Measurements from ENCODE around the gene ERBIN. TPM values are rescaled to one million over a fixed set of nuclear protein-coding genes. Genes with fewer than 3 reads are reported as not detected.

Gene ERBIN
- total and polyA plus RNA-seq, 10 of the 15 experiments (the other 5 are each of a cell fraction or from before 2014, with no cell fraction given), result 9.5 to 91.1 (median 49.4) TPM

DNA sequence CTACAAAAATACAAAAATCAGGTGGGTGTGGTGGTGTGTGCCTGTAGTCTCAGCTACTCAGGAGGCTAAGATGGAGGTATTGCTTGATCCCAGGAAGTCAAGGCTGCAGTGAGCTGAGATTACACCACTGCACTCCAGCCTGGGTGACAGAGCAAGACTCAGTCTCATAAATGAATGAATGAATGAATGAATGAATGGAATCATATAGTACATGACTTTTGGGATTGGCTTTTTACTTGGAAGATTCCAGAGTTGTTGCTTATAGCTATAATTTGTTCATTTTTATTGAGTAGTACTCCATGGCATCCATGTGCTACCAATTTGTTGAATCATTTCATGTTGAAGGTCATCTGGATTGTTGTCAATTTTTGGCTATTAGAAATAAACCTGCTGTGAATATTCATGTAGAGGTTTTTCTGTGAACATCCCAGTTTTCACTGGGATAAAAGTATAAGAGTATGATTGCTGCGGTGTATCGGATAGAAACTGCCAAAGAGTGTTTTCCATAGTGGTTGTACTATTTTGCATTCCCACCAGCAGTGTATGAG lies 19.9 kb downstream of the ERBIN start:
- no peaks in the 10 kb centered on the region; the same call in 1 of the 3 replicates for H3K9me3 ChIP-seq (replicated peaks; ENCODE audit: control insufficient read depth, insufficient read depth, low read length)
- WGBS (ENCODE audit: insufficient coverage, insufficient replicate concordance, low lambda C conversion rate, missing lambda C conversion rate), result 94% methylated on average over 2 of the region's 2 CpGs
- no peaks in the 10 kb centered on the region for H3K4me1 ChIP-seq (ENCODE audit: control insufficient read depth, insufficient read depth, low read length)
- H3K4me2 ChIP-seq (ENCODE audit: control insufficient read depth, insufficient read depth), result no peak overlapping the region
- TF ChIP-seq, protein P1, sequence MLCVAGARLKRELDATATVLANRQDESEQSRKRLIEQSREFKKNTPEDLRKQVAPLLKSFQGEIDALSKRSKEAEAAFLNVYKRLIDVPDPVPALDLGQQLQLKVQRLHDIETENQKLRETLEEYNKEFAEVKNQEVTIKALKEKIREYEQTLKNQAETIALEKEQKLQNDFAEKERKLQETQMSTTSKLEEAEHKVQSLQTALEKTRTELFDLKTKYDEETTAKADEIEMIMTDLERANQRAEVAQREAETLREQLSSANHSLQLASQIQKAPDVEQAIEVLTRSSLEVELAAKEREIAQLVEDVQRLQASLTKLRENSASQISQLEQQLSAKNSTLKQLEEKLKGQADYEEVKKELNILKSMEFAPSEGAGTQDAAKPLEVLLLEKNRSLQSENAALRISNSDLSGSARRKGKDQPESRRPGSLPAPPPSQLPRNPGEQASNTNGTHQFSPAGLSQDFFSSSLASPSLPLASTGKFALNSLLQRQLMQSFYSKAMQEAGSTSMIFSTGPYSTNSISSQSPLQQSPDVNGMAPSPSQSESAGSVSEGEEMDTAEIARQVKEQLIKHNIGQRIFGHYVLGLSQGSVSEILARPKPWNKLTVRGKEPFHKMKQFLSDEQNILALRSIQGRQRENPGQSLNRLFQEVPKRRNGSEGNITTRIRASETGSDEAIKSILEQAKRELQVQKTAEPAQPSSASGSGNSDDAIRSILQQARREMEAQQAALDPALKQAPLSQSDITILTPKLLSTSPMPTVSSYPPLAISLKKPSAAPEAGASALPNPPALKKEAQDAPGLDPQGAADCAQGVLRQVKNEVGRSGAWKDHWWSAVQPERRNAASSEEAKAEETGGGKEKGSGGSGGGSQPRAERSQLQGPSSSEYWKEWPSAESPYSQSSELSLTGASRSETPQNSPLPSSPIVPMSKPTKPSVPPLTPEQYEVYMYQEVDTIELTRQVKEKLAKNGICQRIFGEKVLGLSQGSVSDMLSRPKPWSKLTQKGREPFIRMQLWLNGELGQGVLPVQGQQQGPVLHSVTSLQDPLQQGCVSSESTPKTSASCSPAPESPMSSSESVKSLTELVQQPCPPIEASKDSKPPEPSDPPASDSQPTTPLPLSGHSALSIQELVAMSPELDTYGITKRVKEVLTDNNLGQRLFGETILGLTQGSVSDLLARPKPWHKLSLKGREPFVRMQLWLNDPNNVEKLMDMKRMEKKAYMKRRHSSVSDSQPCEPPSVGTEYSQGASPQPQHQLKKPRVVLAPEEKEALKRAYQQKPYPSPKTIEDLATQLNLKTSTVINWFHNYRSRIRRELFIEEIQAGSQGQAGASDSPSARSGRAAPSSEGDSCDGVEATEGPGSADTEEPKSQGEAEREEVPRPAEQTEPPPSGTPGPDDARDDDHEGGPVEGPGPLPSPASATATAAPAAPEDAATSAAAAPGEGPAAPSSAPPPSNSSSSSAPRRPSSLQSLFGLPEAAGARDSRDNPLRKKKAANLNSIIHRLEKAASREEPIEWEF (IDR thresholded peaks at IDR 0.05; ENCODE audit: insufficient replicate concordance, low read depth, low read length), result no peak
- TF ChIP-seq MYB (IDR thresholded peaks at IDR 0.05; ENCODE audit: borderline replicate concordance, low read depth, low read length) (no peak), SIN3A (IDR thresholded peaks at IDR 0.05; ENCODE audit: low read depth, low read length) (no peak), POLR2AphosphoS5 (IDR thresholded peaks at IDR 0.05; ENCODE audit: low read length) (0 out of 2 replicates have a peak, but pooled peaks have one; percentile 24), ZNF24 (IDR thresholded peaks at IDR 0.05) (peak; percentile 82), BHLHE40 (IDR thresholded peaks at IDR 0.05; ENCODE audit: borderline replicate concordance in 1 of 2, low read depth in 2 of 2, low read length in 1 of 2) (no peak)
- peaks cover 0 to 4% of the 10 kb centered on the region in 2 experiments; a peak in 1 of 4 replicates for H3K36me3 ChIP-seq (ENCODE audit: control insufficient read depth in 2 of 2, insufficient read depth in 2 of 2, low read length in 1 of 2)
- no peaks in the 10 kb centered on the region for H3K27me3 ChIP-seq (replicated peaks in 1 of 2; ENCODE audit: control insufficient read depth in 2 of 2, insufficient read depth in 2 of 2, low read length in 1 of 2)
- H3K79me2 ChIP-seq (ENCODE audit: control insufficient read depth, insufficient read depth, low read length), result peaks cover 75% of the 10 kb centered on the region
- ChIA-PET SMC1A (ENCODE audit: uncharacterized antibody, unreplicated experiment) (interaction anchor here (0.9 to 1.8 kb wide), 3 partner anchors 16 to 185 kb away, joined by 3 to 6 read pairs (median 4); partner anchors contain the start of gene ERBIN), CTCF (interaction anchor here (1.5 to 1.8 kb wide), 2 partner anchors 9 to 23 kb away, joined by 3 to 4 read pairs; no protein-coding TSS in a partner anchor), POLR2A (no interaction called here), RAD21 (ENCODE audit: unreplicated experiment) (interaction anchor here (1.2 kb wide), 1 partner anchor 47 kb away, joined by 3 read pairs; no protein-coding TSS in a partner anchor)
- no TSS peak for BruUV-seq (replicated peaks)
- ATAC-seq, result no peak
- no peaks in the 10 kb centered on the region for H4K20me1 ChIP-seq (ENCODE audit: control insufficient read depth, insufficient read depth)
- FAIRE-seq, result no peak
- H3K9ac ChIP-seq (ENCODE audit: control insufficient read depth, insufficient read depth, low read length), result no peak overlapping the region
- no peak for DNase-seq (ENCODE audit: low read depth, low spot score)
- in situ Hi-C loops (cut with MboI) (no loop called here), intact Hi-C loops (cut with micrococcal nuclease; ENCODE audit: unreplicated experiment) (no loop called here)
- no peak overlapping the region for H3K4me3 ChIP-seq
- H2AFZ ChIP-seq (ENCODE audit: control insufficient read depth, low read depth, low read length), result no peak overlapping the region
- H3K27ac ChIP-seq (ENCODE audit: control insufficient read depth, insufficient read depth), result no peak overlapping the region

All from GM12878 (cell line).